GM18517 (cell line): ENCODE measurements around the gene RNF166.

ENCODE experiments used
- ATAC-seq: cut with Tn5 transposase; IDR thresholded peaks from one replicate; pipeline ENCODE4 v1.9.1; 2021; ENCODE audit warnings: mild to moderate bottlenecking, moderate library complexity; ENCODE audit not compliant: unreplicated experiment

Gene RNF166

GRCh38 chr16:88706229-88706964 is at the start of gene RNF166, which contains the start of gene CTU2:
TSS of gene RNF166 (minus strand) at chr16:88706408. CDS start at chr16:88706325, 83 bp downstream.
TSS of gene CTU2 (plus strand) at chr16:88706503. CDS start at chr16:88706531, 28 bp downstream.
- ATAC-seq: peak; percentile 54

GRCh38 chr16:88754912-88755744 is 48.9 kb upstream of the RNF166 start:
- no peak for ATAC-seq

- ATAC-seq: no peak
Observed at GRCh38 chr16:88754109-88754911, 48.1 kb upstream of the RNF166 start.

GRCh38 chr16:88753602-88754001 is 47.4 kb upstream of the RNF166 start:
- ATAC-seq: no peak

GRCh38 chr16:88753191-88753590 is 47.0 kb upstream of the RNF166 start:
- no peak for ATAC-seq

GRCh38 chr16:88752386-88753002 is 46.3 kb upstream of the RNF166 start:
- ATAC-seq: no peak

- ATAC-seq: no peak
Observed at GRCh38 chr16:88750854-88751253, 44.6 kb upstream of the RNF166 start.

GRCh38 chr16:88749358-88749757 is 43.1 kb upstream of the RNF166 start:
- ATAC-seq: no peak

GRCh38 chr16:88748364-88748763 is 42.2 kb upstream of the RNF166 start:
- ATAC-seq: no peak

GRCh38 chr16:88747588-88748301 is 41.5 kb upstream of the RNF166 start:
- no peak for ATAC-seq

- no peak for ATAC-seq
Observed at GRCh38 chr16:88746506-88746905, 40.3 kb upstream of the RNF166 start.

GRCh38 chr16:88744577-88745521 is 38.6 kb upstream of the RNF166 start:
- no peak for ATAC-seq

- ATAC-seq: no peak
Observed at GRCh38 chr16:88743693-88744576, 37.7 kb upstream of the RNF166 start.

GRCh38 chr16:88742896-88743605 is 36.8 kb upstream of the RNF166 start:
- ATAC-seq: no peak

GRCh38 chr16:88741368-88741767 is 35.2 kb upstream of the RNF166 start:
- ATAC-seq: no peak

GRCh38 chr16:88740727-88741055 is 34.5 kb upstream of the RNF166 start:
- ATAC-seq: no peak

- no peak for ATAC-seq
Observed at GRCh38 chr16:88739977-88740726, 33.9 kb upstream of the RNF166 start.
